SK-MEL-5 (cell line): ENCODE data around the gene PCBP3. TPM values are rescaled to one million over a fixed set of nuclear protein-coding genes. Genes with fewer than 3 reads are reported as not detected.

Source experiments
- DNase-seq: peaks from one replicate; pipeline ENCODE4 v3.0.0-alpha.2; 2016; ENCODE audit warnings: low read depth, low spot score
- in situ Hi-C: cut with HindIII; loops from 2 replicates; pipeline ENCODE4 v1.10.0; 2016; ENCODE audit warnings: low sequenced_read_pairs, high pct_unique_total_duplicates, low pct_unique_long_range_greater_than_20kb
- total RNA-seq: library from RNA; depleted of rRNA; stranded (reverse); fragments of >200 nt; shearing (Covaris generic); gene quantifications from 2 replicates; pipeline ENCODE4 v1.2.3, GENCODE V29; 2014

Gene PCBP3
- total RNA-seq, 1 experiment from 2014 or later, result not detected

DNA sequence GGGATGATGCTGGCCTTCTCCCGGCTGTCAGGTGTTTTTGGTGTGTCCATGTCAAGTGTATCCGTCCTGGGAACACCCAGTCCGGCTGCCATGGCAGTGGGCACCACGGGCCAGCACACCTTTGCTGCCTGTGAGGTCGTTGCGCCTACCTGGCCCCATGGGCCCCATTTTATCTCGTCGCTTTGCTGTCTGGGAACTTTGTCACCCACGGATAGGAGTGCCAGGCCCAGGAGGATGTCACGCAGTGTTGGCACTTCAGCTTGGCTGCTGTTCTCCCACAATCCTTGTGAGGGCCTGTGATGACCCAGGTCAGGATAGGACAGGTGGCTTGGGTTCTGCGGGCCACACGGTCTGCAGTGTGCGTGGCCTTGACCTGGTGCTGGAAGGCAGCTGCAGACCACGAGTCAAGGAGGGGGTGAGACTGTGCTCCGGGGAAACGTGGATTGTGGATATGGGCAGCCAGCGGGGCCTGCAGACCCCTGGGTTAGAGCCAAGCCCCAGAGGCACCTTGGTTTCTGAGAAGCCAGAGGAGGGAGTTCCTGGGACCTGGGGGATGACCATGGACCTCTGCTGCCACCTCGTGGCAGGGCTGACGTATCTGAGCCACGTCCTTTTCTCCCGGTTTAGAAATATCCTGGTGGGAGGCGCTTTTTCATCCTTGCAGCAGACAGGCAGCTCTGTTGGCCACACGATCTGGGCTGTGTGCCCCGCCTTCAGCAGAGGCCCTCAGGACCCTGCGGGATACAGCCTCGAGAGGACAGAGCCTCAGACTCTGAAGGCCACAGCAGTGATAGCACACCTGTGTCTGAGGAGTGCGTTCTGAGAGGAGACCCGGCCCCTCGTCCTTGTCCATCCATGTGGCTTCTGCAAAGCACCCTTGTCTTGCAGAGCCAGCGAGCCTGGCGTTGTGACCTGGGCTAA, 176.9 kb downstream of the PCBP3 start:
- in situ Hi-C loops, result no loop called here
- DNase-seq, result peak; percentile 87

DNA sequence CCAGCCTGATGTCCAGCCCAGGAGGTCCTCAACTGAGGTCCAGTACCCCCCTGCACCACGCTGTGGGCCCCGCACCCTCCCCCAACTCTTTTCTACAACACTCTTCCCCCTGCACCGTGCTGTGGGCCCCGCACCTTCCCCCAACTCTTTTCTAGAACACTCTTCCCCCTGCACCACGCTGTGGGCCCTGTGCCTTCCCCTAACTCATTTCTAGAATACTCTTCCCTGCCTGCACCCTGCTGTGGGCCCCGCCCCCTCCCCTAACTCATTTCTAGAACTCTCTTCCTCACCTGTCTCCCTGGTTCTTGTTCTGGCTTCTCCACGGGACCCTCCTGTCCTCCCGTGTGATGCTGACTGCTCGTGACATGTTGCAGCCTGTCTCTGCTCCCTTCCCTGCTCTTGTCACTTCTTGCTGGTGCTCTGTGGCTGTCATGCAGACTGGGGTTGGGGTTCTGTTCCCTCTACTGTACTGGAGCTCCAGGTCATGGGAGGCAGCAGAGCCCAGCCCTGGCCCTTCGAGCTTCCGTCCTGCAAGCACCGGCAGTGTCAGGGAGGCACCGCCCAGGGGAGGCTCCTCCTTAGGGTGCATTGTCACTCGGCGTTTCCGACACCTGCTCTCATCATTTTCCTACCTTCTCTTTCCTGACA, 177.9 kb downstream of the PCBP3 start:
- DNase-seq, result no peak
- in situ Hi-C loops, result no loop called here

- no peak for DNase-seq
- in situ Hi-C loops, result no loop called here
Measured at GRCh38 chr21:45821998-45822397, 178.5 kb downstream of the PCBP3 start.

DNA sequence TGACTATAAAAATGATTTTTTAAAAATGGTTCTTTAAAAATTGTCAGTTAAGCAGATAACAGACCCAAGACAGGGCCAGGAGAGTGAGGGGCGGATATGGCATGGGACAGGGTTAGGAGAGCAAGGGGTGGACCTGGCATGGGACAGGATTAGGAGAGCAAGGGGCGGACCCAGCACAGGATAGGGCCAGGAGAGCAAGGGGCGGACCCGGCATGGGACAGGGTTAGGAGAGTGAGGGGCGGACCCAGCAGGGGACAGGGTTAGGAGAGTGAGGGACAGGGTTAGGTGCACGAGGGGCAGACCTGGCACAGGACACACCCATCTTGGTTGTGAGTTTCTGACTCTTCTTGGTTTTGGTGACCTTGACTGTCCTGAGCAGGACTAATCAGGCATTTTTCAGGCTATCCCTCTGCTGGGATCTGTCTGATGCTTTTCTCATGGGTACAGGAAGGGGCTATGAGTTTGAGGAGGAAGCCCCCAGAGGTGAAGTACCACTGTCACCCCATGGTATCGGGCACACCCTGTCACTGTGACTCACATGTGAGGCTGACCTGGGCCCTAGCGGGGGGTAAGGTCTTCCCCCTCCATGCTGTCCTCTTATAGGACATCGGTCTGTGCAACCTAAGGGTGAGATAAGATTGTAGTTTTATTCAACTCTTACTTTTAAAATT, 179.0 kb downstream of the PCBP3 start:
- peak; percentile 10 for DNase-seq
- in situ Hi-C loops, result no loop called here

- DNase-seq, result no peak
- in situ Hi-C loops, result no loop called here
Measured at GRCh38 chr21:45823100-45823681, 179.7 kb downstream of the PCBP3 start.

DNA sequence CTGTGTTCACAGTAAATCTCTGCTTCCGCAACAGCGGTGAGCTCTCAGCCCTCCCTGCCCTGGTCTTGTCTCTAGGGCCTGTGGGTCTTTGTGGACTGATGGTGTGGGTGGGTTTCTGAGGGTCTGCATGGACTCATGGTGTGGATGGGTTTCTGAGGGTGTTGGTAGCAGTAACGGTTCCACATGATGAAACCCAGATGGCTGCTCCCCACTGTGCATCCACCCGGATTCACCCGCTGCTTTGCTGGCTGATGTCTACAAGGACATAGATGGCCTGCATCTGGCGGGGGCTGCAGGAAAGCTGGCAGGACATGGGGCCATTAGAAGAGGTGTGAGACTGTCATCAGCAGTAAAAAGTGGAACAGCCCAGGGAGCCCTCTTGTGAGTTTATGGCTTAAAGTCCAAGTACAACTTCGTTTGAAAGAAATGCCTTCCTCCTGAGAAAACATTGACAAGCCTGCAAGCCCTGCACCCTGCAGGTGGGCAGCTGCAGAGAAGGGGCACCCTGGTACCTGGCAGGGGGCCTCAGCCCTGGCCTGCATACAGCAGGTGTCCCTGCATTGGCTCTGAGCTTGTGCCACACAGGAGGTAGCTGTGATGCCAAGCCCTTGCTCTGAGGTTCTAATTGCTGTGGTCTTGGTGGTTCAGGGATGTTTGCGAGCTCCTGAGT, 181.2 kb downstream of the PCBP3 start:
- DNase-seq, result no peak
- in situ Hi-C loops, result no loop called here

DNA sequence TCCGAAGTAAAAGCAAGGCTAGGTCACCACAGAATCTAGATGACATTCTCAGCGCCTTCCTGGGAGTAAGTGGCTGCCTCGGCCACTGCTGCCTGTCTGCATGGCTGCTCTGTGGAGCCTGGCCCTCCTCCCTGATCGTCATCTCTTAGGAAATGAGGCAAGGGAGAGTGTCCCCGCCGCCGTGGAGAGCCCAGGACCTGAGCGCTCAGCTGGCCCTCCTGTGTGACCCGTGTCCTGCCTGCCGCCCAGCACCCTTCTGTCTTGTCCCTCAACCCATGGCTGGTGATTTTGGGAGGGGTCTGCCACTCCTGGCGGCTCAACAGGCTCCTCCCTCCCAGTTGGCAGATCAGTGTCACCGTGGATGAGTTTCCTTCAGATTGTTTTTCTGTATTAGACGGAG, 181.7 kb downstream of the PCBP3 start:
- in situ Hi-C loops, result no loop called here
- no peak for DNase-seq

- DNase-seq, result no peak
- in situ Hi-C loops, result no loop called here
Measured at GRCh38 chr21:45826676-45827301, 183.3 kb downstream of the PCBP3 start.

DNA sequence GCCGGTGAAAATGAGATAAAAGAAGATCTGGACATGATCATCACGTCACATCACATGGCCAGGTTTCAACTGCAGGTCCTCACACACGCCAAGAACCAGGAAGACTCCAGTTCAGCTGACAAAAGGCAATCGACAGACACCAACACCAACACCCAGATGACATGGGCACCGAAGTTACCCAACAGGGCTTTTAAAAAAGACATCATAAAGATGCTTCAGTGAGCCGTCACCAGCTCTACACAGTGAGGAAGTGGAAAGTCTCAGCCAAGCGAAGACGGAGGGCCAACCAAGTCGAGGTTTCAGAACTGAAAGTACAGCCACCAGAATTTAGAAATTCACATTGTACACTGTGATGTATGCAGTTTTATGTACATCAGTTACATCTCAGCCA, 183.8 kb downstream of the PCBP3 start:
- in situ Hi-C loops, result no loop called here
- DNase-seq, result no peak

DNA sequence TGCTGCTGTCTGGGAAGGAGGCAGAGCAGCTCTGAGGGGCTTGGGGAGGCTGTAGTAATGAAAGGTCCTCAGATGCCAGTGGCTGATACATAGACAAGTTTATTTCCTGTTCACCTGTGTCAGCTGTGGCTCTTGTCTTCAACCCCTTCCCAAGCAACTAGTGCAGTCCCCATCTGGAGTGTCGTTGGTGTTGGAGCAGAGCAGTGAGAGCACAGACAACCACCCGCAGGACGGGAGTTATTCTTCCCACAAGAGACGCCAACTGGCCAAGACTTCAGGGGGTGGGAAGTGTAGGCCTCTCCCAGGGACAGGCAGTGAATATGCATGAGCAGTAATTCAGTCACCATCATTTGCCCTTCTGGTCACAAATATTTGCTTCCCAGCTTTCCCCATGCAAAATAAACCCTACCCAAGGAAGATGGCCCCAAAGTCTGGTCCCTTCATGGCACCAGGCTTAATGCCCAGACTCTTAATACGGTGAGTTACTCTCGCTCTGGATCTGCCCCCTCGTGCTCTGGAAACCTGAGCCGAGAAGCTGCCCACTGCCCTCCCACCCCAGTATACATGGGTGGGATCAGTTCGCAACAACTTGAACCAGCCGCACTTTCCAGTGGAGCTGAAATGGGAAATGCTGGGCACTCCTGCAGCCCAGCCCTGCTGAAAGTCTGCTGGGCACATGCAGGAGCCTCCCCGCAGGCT, 184.5 kb downstream of the PCBP3 start:
- in situ Hi-C loops, result no loop called here
- no peak for DNase-seq

- in situ Hi-C loops, result no loop called here
Measured at GRCh38 chr21:45828580-45829570, 185.3 kb downstream of the PCBP3 start.

DNA sequence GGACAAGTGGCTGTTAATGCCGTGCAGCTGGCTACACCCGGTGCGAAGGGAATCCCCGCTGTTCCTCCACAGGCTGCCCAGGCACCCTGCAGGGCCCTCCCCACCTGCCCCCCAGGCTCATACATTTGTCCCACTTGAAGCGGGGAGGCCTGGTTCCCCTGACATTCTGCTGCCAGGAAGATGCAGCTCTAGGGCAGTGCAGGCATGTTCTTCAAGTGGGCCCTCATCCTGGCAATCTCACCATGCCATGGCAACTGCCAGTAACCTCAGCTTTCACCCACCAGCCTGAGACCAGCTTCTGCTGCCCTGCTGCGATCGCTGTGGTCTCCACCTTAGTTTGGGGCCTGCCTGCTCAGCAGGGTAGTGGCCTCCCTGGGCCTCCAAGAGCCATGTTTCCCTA, 186.1 kb downstream of the PCBP3 start:
- DNase-seq, result no peak
- in situ Hi-C loops, result no loop called here

More at GRCh38 chr21:45828580-45829570, 185.3 kb downstream of the PCBP3 start:
- DNase-seq, result no peak

DNA sequence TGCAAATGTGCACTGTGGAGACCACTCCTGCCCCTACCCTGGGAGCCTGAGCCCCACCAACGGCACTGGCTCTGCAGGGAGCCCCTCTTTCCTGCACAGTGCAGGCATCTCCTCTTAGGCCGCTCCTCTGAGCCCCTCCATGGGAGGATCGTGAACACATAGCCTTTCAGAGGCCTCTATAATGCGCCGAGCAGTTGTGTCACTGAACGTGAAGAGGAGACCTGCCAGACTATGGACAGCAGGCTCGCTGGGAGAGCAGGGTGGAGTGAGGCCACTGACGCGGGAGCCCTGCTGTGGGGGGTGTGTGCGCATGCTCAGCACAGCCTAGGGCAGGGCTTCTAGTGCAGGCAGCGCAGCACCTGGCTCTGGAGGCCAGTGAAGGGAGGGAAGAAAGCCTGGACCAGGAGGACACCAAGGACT, 186.7 kb downstream of the PCBP3 start:
- DNase-seq, result no peak
- in situ Hi-C loops, result no loop called here

GRCh38 chr21:45830720-45831366, 187.3 kb downstream of the PCBP3 start:
- DNase-seq, result no peak
- in situ Hi-C loops, result no loop called here
